CD14-positive monocyte (primary cell): ENCODE measurements around the gene ZFP14. TPM values are rescaled to one million over a fixed set of nuclear protein-coding genes. Genes with fewer than 3 reads are reported as not detected.

Source experiments
- DNase-seq, 3 donors: peaks; one replicate each; pipeline ENCODE4 v3.0.0-alpha.2; 2011 to 2022
- H2AFZ ChIP-seq: 2 replicates; pipeline ENCODE4 v1.6.0; 2012; ENCODE audit warnings: mild to moderate bottlenecking, low read depth, low read length, inconsistent platforms; ENCODE audit not compliant: insufficient read depth, poor library complexity, severe bottlenecking
- H3K27ac ChIP-seq, 2 donors: 1 replicate in 1 of 2; 2 replicates in 1 of 2; pipeline ENCODE4 v1.5.1; 2012 to 2013; ENCODE audit warnings: low read length in 2 of 2, control low read depth in 1 of 2, inconsistent platforms in 1 of 2, low read depth in 1 of 2, mild to moderate bottlenecking in 1 of 2
- H3K27me3 ChIP-seq, 2 donors: one replicate each; pipeline versions ENCODE4 v1.6.0 to v1.6.1; 2011 to 2013; ENCODE audit warnings: low read length in 2 of 2; ENCODE audit not compliant: control insufficient read depth in 2 of 2, insufficient read depth in 2 of 2
- H3K36me3 ChIP-seq, 2 donors: replicated peaks in 1 of 2; 1 replicate in 1 of 2; 2 replicates in 1 of 2; pipeline versions ENCODE4 v1.5.1 to v1.6.1; 2012 to 2013; ENCODE audit warnings: low read length in 2 of 2, control low read depth in 1 of 2, inconsistent platforms in 1 of 2, mild to moderate bottlenecking in 1 of 2; ENCODE audit not compliant: insufficient read depth in 2 of 2, control insufficient read depth in 1 of 2
- H3K4me1 ChIP-seq, 2 donors: 1 replicate in 1 of 2; 2 replicates in 1 of 2; pipeline versions ENCODE4 v1.5.1 to v1.6.1; 2012 to 2013; ENCODE audit warnings: low read length in 2 of 2, control low read depth in 1 of 2, inconsistent platforms in 1 of 2, mild to moderate bottlenecking in 1 of 2, moderate library complexity in 1 of 2; ENCODE audit not compliant: insufficient read depth in 2 of 2, control insufficient read depth in 1 of 2
- H3K4me2 ChIP-seq: replicated peaks from 2 replicates; pipeline ENCODE3; 2012; ENCODE audit warnings: low read length, moderate library complexity, mild to moderate bottlenecking; ENCODE audit not compliant: poor library complexity, severe bottlenecking; ENCODE audit errors: extremely low read depth
- H3K4me3 ChIP-seq, 3 experiments: fragments of 200-600 bp in 1 of 3; sonication (generic) in 1 of 3; replicated peaks in 1 of 3; 1 replicate in 2 of 3; 2 replicates in 1 of 3; pipeline ENCODE4 v1.5.1; 2011 to 2013; ENCODE audit warnings: low read length in 3 of 3, mild to moderate bottlenecking in 3 of 3, control low read depth in 2 of 3, low read depth in 2 of 3, inconsistent platforms in 1 of 3, moderate library complexity in 1 of 3
- H3K79me2 ChIP-seq: 2 replicates; pipeline ENCODE4 v1.6.0; 2012; ENCODE audit warnings: mild to moderate bottlenecking, control low read depth, inconsistent platforms, low read length, moderate library complexity; ENCODE audit not compliant: insufficient read depth
- H3K9ac ChIP-seq: 2 replicates; pipeline ENCODE4 v1.6.0; 2017; ENCODE audit warnings: low read length, mild to moderate bottlenecking; ENCODE audit not compliant: insufficient read depth, poor library complexity, severe bottlenecking
- H3K9me3 ChIP-seq, 2 donors: replicated peaks in 1 of 2; 1 replicate in 1 of 2; 2 replicates in 1 of 2; pipeline versions ENCODE4 v1.5.1 to v1.6.1; 2012 to 2013; ENCODE audit warnings: low read length in 2 of 2, control low read depth in 1 of 2; ENCODE audit not compliant: control insufficient read depth in 1 of 2, insufficient read depth in 1 of 2
- H4K20me1 ChIP-seq: 2 replicates; pipeline ENCODE4 v1.6.0; 2012; ENCODE audit warnings: mild to moderate bottlenecking, low read length, control low read depth, moderate library complexity; ENCODE audit not compliant: insufficient read depth
- H3K27ac Mint-ChIP-seq, 7 donors: one replicate each; pipeline ENCODE4 v1.8.0; 2020; ENCODE audit warnings: mild to moderate bottlenecking in 7 of 7, mixed read lengths in 7 of 7, moderate library complexity in 6 of 7, inconsistent platforms in 2 of 7
- H3K27me3 Mint-ChIP-seq, 3 donors: one replicate each; pipeline ENCODE4 v1.8.0; 2021 to 2022; ENCODE audit warnings: low read depth in 3 of 3, mild to moderate bottlenecking in 3 of 3, mixed read lengths in 3 of 3, moderate library complexity in 3 of 3, inconsistent platforms in 1 of 3
- H3K36me3 Mint-ChIP-seq, 2 donors: one replicate each; pipeline ENCODE4 v1.8.0; 2020; ENCODE audit warnings: mixed read lengths in 2 of 2, inconsistent platforms in 1 of 2, mild to moderate bottlenecking in 1 of 2
- H3K4me1 Mint-ChIP-seq: one replicate; pipeline ENCODE4 v1.8.0; 2020; ENCODE audit warnings: mild to moderate bottlenecking, mixed read lengths
- H3K4me3 Mint-ChIP-seq, 2 donors: one replicate each; pipeline ENCODE4 v1.8.0; 2020; ENCODE audit warnings: mild to moderate bottlenecking in 2 of 2, mixed read lengths in 2 of 2, moderate library complexity in 1 of 2
- H3K9me3 Mint-ChIP-seq, 7 donors: one replicate each; pipeline ENCODE4 v1.8.0; 2020 to 2022; ENCODE audit warnings: mixed read lengths in 7 of 7, mild to moderate bottlenecking in 6 of 7, moderate library complexity in 6 of 7, inconsistent platforms in 2 of 7
- CTCF ChIP-seq: fragments of 200-600 bp; IDR thresholded peaks from one replicate; pipeline ENCODE4 v1.8.0; 2022; ENCODE audit warnings: antibody characterized with exemption, mild to moderate bottlenecking
- WGBS: methylation state at CpG from one replicate; pipeline ENCODE4 v1.1.5; 2013; ENCODE audit warnings: missing lambda C conversion rate; ENCODE audit not compliant: insufficient coverage; 5-methylcytosine and 5-hydroxymethylcytosine counted together
- intact Hi-C, 2 donors: fragments of 100-400 bp; cut with micrococcal nuclease; formaldehyde crosslinking; loops; one replicate each; pipeline versions ENCODE4 v1.15.0 to v1.15.1; 2023
- polyA plus RNA-seq, 3 donors: library from polyadenylated mRNA; depleted of rRNA in 1 of 3; unstranded in 2 of 3; stranded (reverse) in 1 of 3; fragments of 300-500 nt in 2 of 3; fragments of >200 nt in 1 of 3; fragmentation: Illumina TruSeq in 2 of 3; gene quantifications; 1 replicate in 2 of 3; 2 replicates in 1 of 3; pipeline ENCODE4 v1.2.3, GENCODE V29; 2012 to 2021

Gene ZFP14
- polyA plus RNA-seq, 3 donors: 0.72 to 1.9 (median 1.1) TPM

GRCh38 chr19:36373638-36374156, 5.3 kb downstream of the ZFP14 start:
- H3K9me3 ChIP-seq: peaks cover 53 to 69% of the 10 kb centered on the region in 2 donors
- H3K9me3 Mint-ChIP-seq: peaks cover 28 to 78% (median 66%) of the 10 kb centered on the region in 7 donors
- peaks cover 11% of the 10 kb centered on the region for H3K4me1 Mint-ChIP-seq

DNA sequence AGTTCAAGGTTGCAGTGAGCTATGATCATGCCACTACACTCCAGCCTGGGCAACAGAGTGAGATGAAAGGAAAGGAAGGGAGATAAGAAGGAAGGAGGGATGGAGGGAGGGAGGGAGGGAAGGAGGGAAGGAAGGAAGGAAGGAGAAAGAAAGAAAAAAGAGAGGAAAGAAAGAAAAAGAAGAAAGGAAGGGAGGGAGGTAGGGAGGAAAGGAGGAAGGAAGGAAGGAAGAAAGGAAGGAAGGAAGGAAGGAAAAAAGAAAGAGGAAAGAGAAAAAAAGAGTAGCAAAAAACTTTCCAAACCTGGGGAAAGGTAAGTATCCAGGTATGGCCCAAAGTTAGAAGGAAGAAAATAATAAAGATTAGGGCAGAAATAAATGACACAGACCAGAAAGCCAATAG, 7.1 kb downstream of the ZFP14 start:
- Mint-ChIP-seq H3K4me3 (no peak overlapping the region), H3K27ac (no peak overlapping the region), H3K4me1 (no peaks in the 10 kb centered on the region), H3K36me3 (peaks cover 26 to 67% of the 10 kb centered on the region in 2 donors), H3K9me3 (peaks cover 36 to 93% (median 80%) of the 10 kb centered on the region in 7 donors), H3K27me3 (peaks cover 0 to 1% (median 0%) of the 10 kb centered on the region in 3 donors)
- peaks cover 11 to 31% of the 10 kb centered on the region in 2 donors for H3K36me3 ChIP-seq
- H3K79me2 ChIP-seq: peaks cover 12% of the 10 kb centered on the region
- DNase-seq: no peak
- H3K4me3 ChIP-seq: no peak overlapping the region
- H3K4me1 ChIP-seq: no peaks in the 10 kb centered on the region
- H3K27ac ChIP-seq: no peak overlapping the region
- no peaks in the 10 kb centered on the region for H3K27me3 ChIP-seq
- no peak for TF ChIP-seq CTCF
- H2AFZ ChIP-seq: no peak overlapping the region
- H4K20me1 ChIP-seq: no peaks in the 10 kb centered on the region
- H3K9ac ChIP-seq: no peak overlapping the region
- intact Hi-C loops: loop anchor here (10.0 kb wide), 2 partner anchors 203 to 483 kb away; partner anchors contain the start of genes ZNF345 (in 1 of the 2) and ZNF529 (in 1 of the 2)
- peaks cover 69 to 87% of the 10 kb centered on the region in 2 donors for H3K9me3 ChIP-seq
- no peak overlapping the region for H3K4me2 ChIP-seq

More at GRCh38 chr19:36373638-36374156, 5.3 kb downstream of the ZFP14 start:
- H3K27ac Mint-ChIP-seq: no peak overlapping the region
- Histone ChIP-seq H3K27ac (no peak overlapping the region), H3K27me3 (no peaks in the 10 kb centered on the region), H3K4me1 (peaks cover 8 to 11% of the 10 kb centered on the region in 2 donors), H3K9ac (no peak overlapping the region), H4K20me1 (no peaks in the 10 kb centered on the region), H3K4me3 (no peak overlapping the region), H3K36me3 (peaks cover 0 to 13% of the 10 kb centered on the region in 2 donors), H2AFZ (no peak overlapping the region), H3K4me2 (no peak overlapping the region), H3K79me2 (peaks cover 26% of the 10 kb centered on the region)
- no peak for DNase-seq
- intact Hi-C loops: loop anchor here (10.0 kb wide), 2 partner anchors 201 to 481 kb away; partner anchors contain the start of genes ZNF345 (in 1 of the 2) and ZNF529 (in 1 of the 2)
- no peak for TF ChIP-seq CTCF
- H3K36me3 Mint-ChIP-seq: peaks cover 12 to 50% of the 10 kb centered on the region in 2 donors
- no peak overlapping the region for H3K4me3 Mint-ChIP-seq
- H3K27me3 Mint-ChIP-seq: peaks cover 0 to 2% (median 2%) of the 10 kb centered on the region in 3 donors
- WGBS: no CpG with 5 or more reads among the region's 5 CpGs
